HEK293T (cell line): ENCODE results near the gene IL2RA.

Experiments
- ARNT ChIP-seq: fragments of 450-650 bp; IDR thresholded peaks from 2 replicates; pipeline ENCODE4 v1.6.1; 2017; ENCODE audit warnings: mild to moderate bottlenecking
- BHLHE40 ChIP-seq: fragments of 450-650 bp; IDR thresholded peaks from 2 replicates; pipeline ENCODE4 v1.6.1; 2016; ENCODE audit warnings: mild to moderate bottlenecking, moderate library complexity, borderline replicate concordance
- FOXK2 ChIP-seq: fragments of 450-650 bp; IDR thresholded peaks from 2 replicates; pipeline ENCODE4 v1.6.1; 2016; ENCODE audit warnings: mild to moderate bottlenecking
- FOXM1 ChIP-seq: fragments of 450-650 bp; IDR thresholded peaks from 2 replicates; pipeline ENCODE4 v1.6.1; 2017; ENCODE audit warnings: mild to moderate bottlenecking, borderline replicate concordance
- SUZ12 ChIP-seq: fragments of 450-650 bp; IDR thresholded peaks from 2 replicates; pipeline ENCODE4 v1.6.1; 2016; ENCODE audit warnings: mild to moderate bottlenecking
- ZNF384 ChIP-seq: fragments of 450-650 bp; IDR thresholded peaks from 2 replicates; pipeline ENCODE4 v1.6.1; 2016

DNA sequence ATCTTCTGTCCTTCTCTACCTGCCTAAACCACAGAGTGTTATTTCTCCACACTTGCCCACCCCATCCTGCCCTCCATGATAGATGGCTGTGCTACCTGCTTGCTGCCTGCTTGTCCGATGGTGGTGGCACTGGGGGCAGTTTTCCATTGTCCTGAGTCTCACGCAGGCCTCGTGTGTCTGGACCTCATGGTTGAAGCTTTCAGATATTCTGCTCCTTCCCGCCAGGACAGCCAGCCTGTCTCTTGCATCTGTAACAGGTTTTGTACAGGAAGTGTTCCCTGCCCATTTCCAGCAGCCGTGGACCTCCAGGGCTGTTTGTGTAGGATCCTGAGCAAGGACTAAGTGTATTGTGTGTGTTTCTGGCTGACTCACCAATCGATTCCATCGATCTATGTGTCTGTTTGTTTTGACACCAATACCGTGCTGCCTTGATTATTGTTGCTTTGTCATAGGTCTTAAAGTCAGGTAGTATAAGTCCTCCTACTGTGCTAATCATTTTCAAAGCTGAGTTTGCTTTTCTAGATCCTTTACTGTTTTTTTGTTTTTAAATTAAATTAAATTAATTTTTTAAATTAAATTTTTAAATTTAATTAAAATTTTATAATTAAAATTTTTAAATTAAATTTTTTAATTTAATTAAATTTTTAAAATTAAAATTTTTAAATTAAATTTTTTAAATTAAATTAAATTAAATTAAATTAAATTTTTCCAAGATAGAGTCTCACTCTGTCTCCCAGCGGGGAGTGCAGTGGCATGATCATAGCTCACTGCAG lies 93.3 kb downstream of the IL2RA start:
- no peak for TF ChIP-seq ZNF384
- TF ChIP-seq BHLHE40: no peak
- no peak for TF ChIP-seq ARNT
- no peak for TF ChIP-seq SUZ12
- no peak for TF ChIP-seq FOXM1
- TF ChIP-seq FOXK2: no peak
